ENCODE data around the gene ENTREP1.
A peak's percentile ranks its signal among the peaks of the same experiment; 100 is the strongest.
"Not testable (repeated sequence)": the region's sequence is repeated elsewhere in the genome, so short reads cannot be mapped to it uniquely, and the experiment has no call there.

ENTREP1 gene

GRCh38 chr9:69420611-69421270 lies 95.7 kb downstream of the ENTREP1 start:
- DNase-seq = no peak

- peak; percentile 34 for DNase-seq
These were observed 97.1 kb downstream of the ENTREP1 start for GRCh38 chr9:69421908-69422801.

GRCh38 chr9:69425136-69425801 lies 100.3 kb downstream of the ENTREP1 start:
- no peak for DNase-seq

GRCh38 chr9:69427286-69427685 lies 102.3 kb downstream of the ENTREP1 start:
- DNase-seq = no peak

GRCh38 chr9:69428017-69428785 lies 103.2 kb downstream of the ENTREP1 start:
- no peak for DNase-seq

- DNase-seq = no peak
These were observed 104.3 kb downstream of the ENTREP1 start for GRCh38 chr9:69429281-69429680.

GRCh38 chr9:69430206-69430605 lies 105.2 kb downstream of the ENTREP1 start:
- no peak for DNase-seq

GRCh38 chr9:69431203-69431602 lies 106.2 kb downstream of the ENTREP1 start:
- DNase-seq = no peak

GRCh38 chr9:69431777-69432176 lies 106.8 kb downstream of the ENTREP1 start:
- DNase-seq = no peak

GRCh38 chr9:69432623-69433022 lies 107.6 kb downstream of the ENTREP1 start:
- no peak for DNase-seq

- peak; percentile 19 for DNase-seq
These were observed 108.4 kb downstream of the ENTREP1 start for GRCh38 chr9:69433392-69433791.

GRCh38 chr9:69433968-69434367 lies 109.0 kb downstream of the ENTREP1 start:
- no peak for DNase-seq

GRCh38 chr9:69439654-69440053 lies 114.6 kb downstream of the ENTREP1 start:
- DNase-seq = not testable (repeated sequence)

GRCh38 chr9:69440254-69440955 lies 115.4 kb downstream of the ENTREP1 start:
- DNase-seq = not testable (repeated sequence)
